Left lung (tissue), 10 donors: ENCODE data around the gene DAZAP1. TPM values are rescaled to one million over a fixed set of nuclear protein-coding genes. Genes with fewer than 3 reads are reported as not detected.
A peak's percentile ranks its signal among the peaks of the same experiment; 100 is the strongest.

Experiments
- ATAC-seq: fragments of 200-7000 bp; cut with Tn5 transposase; one replicate; pipeline ENCODE4 v1.9.1; 2020; ENCODE audit warnings: moderate library complexity
- DNase-seq, 4 donors: peaks; one replicate each; pipeline ENCODE4 v3.0.0-alpha.2; 2013 to 2020
- H3K27ac ChIP-seq, 2 donors: fragments of 200-600 bp; sonication (generic) in 1 of 2; one replicate each; pipeline versions ENCODE4 v1.5.0 to v1.8.0; 2020 to 2021
- H3K27me3 ChIP-seq, 2 donors: fragments of 200-600 bp; sonication (generic) in 1 of 2; one replicate each; pipeline versions ENCODE4 v1.5.0 to v1.8.0; 2020 to 2021
- H3K36me3 ChIP-seq, 2 donors: fragments of 200-600 bp; sonication (generic) in 1 of 2; one replicate each; pipeline versions ENCODE4 v1.5.0 to v1.8.0; 2020 to 2021
- H3K4me1 ChIP-seq, 2 donors: fragments of 200-600 bp; one replicate each; pipeline ENCODE4 v1.8.0; 2021
- H3K4me3 ChIP-seq, 2 donors: fragments of 200-600 bp; sonication (generic) in 1 of 2; one replicate each; pipeline versions ENCODE4 v1.5.0 to v1.8.0; 2020 to 2021; ENCODE audit warnings: mild to moderate bottlenecking in 1 of 2
- H3K9me3 ChIP-seq, 2 donors: fragments of 200-600 bp; sonication (generic) in 1 of 2; one replicate each; pipeline versions ENCODE4 v1.5.0 to v1.8.0; 2020 to 2021
- CTCF ChIP-seq, 2 donors: fragments of 200-600 bp; sonication (generic) in 1 of 2; IDR thresholded peaks; one replicate each; pipeline versions ENCODE4 v1.5.0 to v1.8.0; 2021; ENCODE audit warnings: antibody characterized with exemption in 2 of 2
- intact Hi-C, 2 donors: fragments of 100-400 bp; cut with DNase I; formaldehyde crosslinking; loops; one replicate each; pipeline versions ENCODE4 v1.11.2 to v1.14.2; 2022
- polyA plus RNA-seq, 6 donors: library from polyadenylated mRNA; unstranded; fragments of 120-200 nt; gene quantifications; one replicate each; pipeline ENCODE4 v1.2.1, GENCODE V29; 2013; ENCODE audit not compliant: insufficient read length in 6 of 6
- total RNA-seq, 2 donors: library from RNA; stranded (reverse); fragmentation: NEBNext Ultra II Directional; extraction: Animal tissue kit (Norgen Biotek cat#: 25700); gene quantifications; one replicate each; pipeline ENCODE4 v1.2.1, GENCODE V29; 2021
- donor health status: DM: no; HTN: yes; CAD: no.
- donor health status: DM: no; HTN: no; CAD: no.

DAZAP1 gene
- total and polyA plus RNA-seq, 8 donors, result 86.4 to 132 (median 93.7) TPM

- Histone ChIP-seq H3K4me1 (peaks cover 0 to 23% of the 10 kb centered on the region in 2 donors), H3K9me3 (no peaks in the 10 kb centered on the region), H3K27me3 (peaks cover 70 to 90% of the 10 kb centered on the region in 2 donors), H3K27ac (no peak overlapping the region), H3K4me3 (no peak overlapping the region), H3K36me3 (peaks cover 0 to 7% of the 10 kb centered on the region in 2 donors)
- peak; percentile 56 for ATAC-seq
- intact Hi-C loops, result no loop called here
- no peak for TF ChIP-seq CTCF (IDR thresholded peaks at IDR 0.05)
- DNase-seq, result peak in 1 of 4 donors; percentile 72
These were observed 48.1 kb downstream of the DAZAP1 start for GRCh38 chr19:1455336-1456120.

- H3K27ac ChIP-seq, result no peak overlapping the region
- H3K27me3 ChIP-seq, result peaks cover 62 to 82% of the 10 kb centered on the region in 2 donors
- H3K36me3 ChIP-seq, result peaks cover 0 to 14% of the 10 kb centered on the region in 2 donors
- peaks cover 0 to 23% of the 10 kb centered on the region in 2 donors for H3K4me1 ChIP-seq
- H3K4me3 ChIP-seq, result no peak overlapping the region
- no peak for TF ChIP-seq CTCF (IDR thresholded peaks at IDR 0.05)
- no peaks in the 10 kb centered on the region for H3K9me3 ChIP-seq
- intact Hi-C loops, result no loop called here
- DNase-seq (no peak), ATAC-seq (no peak)
These were observed 48.9 kb downstream of the DAZAP1 start for GRCh38 chr19:1456121-1456900.

- no peak overlapping the region for H3K4me3 ChIP-seq
- intact Hi-C loops, result no loop called here
- no peak for DNase-seq
- ATAC-seq, result no peak
- H3K36me3 ChIP-seq, result peaks cover 0 to 14% of the 10 kb centered on the region in 2 donors
- no peak for TF ChIP-seq CTCF (IDR thresholded peaks at IDR 0.05)
- peaks cover 53 to 73% of the 10 kb centered on the region in 2 donors for H3K27me3 ChIP-seq
- no peak overlapping the region for H3K27ac ChIP-seq
- no peaks in the 10 kb centered on the region for H3K9me3 ChIP-seq
- peaks cover 0 to 23% of the 10 kb centered on the region in 2 donors for H3K4me1 ChIP-seq
These were observed 49.8 kb downstream of the DAZAP1 start for GRCh38 chr19:1457031-1457739.

- DNase-seq, result no peak
- Histone ChIP-seq H3K4me1 (peaks cover 0 to 23% of the 10 kb centered on the region in 2 donors), H3K27ac (no peak overlapping the region), H3K9me3 (no peaks in the 10 kb centered on the region), H3K36me3 (peaks cover 0 to 14% of the 10 kb centered on the region in 2 donors), H3K27me3 (peaks cover 46 to 66% of the 10 kb centered on the region in 2 donors), H3K4me3 (no peak overlapping the region)
- intact Hi-C loops, result no loop called here
- ATAC-seq, result no peak
- TF ChIP-seq CTCF (IDR thresholded peaks at IDR 0.05), result no peak
These were observed 50.5 kb downstream of the DAZAP1 start for GRCh38 chr19:1457892-1458291.
